Right renal cortex interstitium (tissue), 3 donors: ENCODE results near the gene TYK2. TPM values are rescaled to one million over a fixed set of nuclear protein-coding genes. Genes with fewer than 3 reads are reported as not detected.
"Not testable (repeated sequence)": the region's sequence is repeated elsewhere in the genome, so short reads cannot be mapped to it uniquely, and the experiment has no call there.

ENCODE experiments used
- DNase-seq, 3 donors: peaks; one replicate each; pipeline ENCODE4 v3.0.0-alpha.2; 2013; ENCODE audit warnings: low read depth in 3 of 3, low spot score in 2 of 3
- polyA plus RNA-seq, 3 donors: library from polyadenylated mRNA; unstranded; fragments of 120-200 nt; gene quantifications; one replicate each; pipeline ENCODE4 v1.2.1, GENCODE V29; 2013; ENCODE audit not compliant: insufficient read length in 3 of 3

TYK2 gene
- polyA plus RNA-seq, 3 donors: 96.7 to 100 (median 97.5) TPM

DNA sequence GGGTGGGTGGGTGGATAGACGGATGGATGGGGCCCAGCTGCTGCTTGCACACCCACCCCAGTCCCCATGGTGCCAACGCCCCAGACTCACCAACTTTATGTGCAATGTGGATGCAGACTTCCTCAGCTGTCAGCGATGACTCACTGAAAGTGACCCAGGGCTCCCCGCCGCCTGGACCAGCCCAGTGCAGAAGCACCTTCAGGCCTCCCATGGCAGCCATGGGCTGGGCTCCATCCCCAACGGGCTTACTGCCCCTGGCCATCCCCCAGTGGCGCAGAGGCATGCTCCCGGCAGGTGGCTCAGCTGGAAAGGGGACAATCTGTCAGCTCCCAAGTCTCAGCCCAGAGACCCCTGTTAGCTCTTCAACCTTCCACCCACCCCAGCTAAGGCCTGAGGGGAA, 2.2 kb downstream of the TYK2 start:
- DNase-seq: no peak

DNA sequence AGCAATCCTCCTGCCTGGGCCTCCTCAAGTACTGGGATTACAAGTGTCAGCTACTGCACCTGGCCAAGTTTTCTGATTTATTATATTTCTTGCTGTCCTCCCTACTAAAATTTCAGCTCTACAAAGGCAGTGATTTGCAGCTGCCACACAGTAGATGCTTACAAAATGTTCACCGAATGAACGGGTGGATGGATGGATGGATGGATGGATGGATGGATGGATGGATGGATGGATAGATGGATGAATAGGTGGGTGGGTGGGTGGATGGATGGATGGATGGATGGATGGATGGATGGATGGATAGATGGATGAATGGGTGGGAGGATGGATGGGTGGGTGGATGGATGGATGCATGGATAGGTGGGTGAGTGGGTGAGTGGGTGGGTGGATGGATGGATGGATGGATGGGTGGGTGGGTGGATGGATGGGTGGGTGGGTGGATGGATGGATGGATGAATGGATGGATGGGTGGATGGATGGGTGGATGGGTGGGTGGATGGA, 3.2 kb downstream of the TYK2 start:
- DNase-seq: not testable (repeated sequence)

DNA sequence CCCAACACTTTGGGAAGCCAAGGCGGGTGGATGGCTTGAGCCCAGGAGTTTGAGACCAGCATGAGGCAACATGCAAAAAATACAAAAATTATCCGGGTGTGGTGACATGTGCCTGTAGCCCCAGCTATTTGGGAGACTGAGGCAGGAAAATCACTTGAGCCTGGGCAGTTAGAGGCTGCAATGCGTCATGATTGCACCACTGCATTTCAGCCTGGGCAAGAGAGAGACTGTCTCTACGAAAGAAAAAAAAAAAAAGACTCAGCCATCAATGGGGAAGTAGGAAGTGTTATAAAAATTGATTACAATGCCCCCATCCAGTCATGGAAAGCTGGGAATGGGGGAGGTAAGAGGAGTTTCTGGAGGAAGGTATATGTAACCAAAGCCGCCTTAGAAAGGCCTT, 5.4 kb downstream of the TYK2 start:
- DNase-seq: no peak

DNA sequence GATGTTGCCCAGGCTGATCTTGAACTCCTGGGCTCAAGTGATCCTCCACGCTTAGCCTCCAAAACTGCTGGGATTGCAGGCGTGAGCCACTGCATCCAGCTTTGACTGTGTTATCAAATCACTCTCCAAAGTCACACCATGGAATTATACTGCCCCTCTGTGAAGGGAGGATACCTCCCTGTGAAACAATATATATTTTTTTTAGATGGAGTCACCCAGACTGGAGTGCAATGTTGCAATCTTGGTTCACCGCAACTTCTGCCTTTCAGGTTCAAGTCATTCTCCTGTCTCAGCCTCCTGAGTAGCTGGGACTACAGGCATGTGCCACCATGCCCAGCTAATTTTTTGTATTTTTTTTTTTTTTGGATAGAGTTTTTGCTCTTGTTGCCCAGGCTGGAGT, 7.7 kb downstream of the TYK2 start:
- no peak for DNase-seq

DNA sequence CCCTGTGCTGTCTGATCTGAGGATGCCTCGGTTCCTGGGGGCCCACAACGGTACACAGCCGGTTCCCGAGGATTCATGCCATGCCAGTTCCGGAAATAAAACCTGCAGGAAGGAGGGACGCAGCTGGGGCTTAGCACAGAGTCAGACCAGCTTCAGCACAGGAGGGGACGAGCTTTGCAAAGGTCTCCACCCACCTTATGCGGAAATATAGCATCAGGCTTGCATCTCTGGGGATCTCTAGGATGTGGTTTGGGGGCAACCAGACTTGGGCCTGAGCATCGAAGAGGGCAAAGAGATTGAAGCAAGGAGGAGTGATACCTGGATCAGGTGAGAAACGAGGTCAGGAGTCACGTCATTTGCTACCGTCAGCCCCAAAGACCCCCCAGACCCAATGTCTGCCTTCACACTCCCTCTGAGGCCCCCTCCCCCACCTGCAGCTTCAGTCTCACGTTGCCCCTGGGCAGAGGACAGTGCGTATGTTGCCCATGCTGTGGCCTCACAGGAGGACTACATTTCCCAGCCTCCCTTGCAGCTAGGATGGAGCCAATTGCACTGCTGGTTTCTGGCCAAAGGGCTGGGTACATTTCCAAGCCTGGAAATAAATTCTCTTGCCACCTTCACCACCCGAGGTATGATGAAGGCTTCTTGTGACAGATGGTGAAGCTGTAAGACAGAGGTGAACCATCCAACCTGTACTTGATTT, 12.1 kb downstream of the TYK2 start:
- DNase-seq: no peak

DNA sequence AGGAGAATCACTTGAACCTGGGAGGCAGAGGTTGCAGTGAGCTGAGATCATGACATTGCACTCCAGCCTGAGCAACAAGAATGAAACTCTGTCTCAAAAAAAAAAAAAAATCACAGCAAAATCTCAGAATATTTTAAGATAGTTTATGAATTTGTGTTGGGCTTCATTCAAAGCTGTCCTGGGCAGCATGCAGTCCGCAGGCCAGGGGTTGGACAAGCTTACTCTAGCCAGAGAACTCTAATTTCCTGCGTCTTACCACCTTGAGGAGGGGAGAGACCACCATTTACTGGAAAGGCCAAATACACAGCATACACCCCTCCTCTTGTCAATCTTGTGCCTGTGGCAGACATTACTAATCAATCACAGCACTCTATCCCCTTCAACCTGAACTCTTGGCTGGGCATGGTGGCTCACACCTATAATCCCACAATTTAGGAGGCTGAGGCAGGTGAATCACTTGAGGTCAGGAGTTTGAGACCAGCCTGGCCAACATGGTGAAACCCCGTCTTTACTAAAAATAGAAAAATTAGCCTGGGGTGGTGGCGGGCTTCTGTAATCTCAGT, 13.3 kb downstream of the TYK2 start:
- not testable (repeated sequence) for DNase-seq

DNA sequence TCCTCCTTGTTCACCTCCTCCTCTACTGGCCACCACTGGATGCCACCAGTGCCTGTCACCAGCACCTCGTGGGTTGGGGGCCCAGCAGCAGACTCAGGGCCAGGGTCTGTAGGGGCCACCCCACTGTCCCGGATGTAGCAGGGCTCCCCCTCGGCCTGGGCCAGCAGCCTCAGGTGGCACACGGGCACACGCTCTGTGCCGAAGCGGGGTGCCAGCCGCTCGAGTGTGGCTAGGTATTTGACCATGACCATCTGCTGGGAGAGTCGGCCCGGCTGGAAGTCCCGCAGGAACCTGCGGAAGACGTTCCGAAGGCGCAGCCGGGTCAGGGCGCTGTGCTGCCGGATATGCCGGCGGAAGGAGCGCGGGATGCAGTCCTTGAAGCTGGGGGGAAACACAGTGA, 14.9 kb downstream of the TYK2 start:
- no peak for DNase-seq

DNA sequence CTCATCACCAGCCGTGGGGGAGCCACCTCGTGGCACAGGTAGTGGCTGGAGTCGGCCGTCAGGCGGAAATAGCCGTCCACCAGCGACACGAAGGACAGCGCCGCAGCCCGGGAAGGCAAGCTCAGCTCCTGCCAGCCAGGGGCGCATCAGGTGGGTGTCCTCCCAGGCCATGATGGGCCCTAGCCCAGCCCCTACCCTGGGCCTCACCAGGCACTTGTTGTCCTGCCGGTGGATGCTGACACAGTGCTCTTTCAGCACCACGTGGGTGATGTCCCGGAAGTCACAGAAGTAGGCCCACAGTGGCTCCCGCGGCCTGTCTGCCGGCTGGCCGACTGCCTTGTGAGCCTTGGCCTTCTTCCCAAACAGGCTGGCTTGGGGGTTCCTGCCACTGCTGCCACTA, 15.7 kb downstream of the TYK2 start:
- no peak for DNase-seq

DNA sequence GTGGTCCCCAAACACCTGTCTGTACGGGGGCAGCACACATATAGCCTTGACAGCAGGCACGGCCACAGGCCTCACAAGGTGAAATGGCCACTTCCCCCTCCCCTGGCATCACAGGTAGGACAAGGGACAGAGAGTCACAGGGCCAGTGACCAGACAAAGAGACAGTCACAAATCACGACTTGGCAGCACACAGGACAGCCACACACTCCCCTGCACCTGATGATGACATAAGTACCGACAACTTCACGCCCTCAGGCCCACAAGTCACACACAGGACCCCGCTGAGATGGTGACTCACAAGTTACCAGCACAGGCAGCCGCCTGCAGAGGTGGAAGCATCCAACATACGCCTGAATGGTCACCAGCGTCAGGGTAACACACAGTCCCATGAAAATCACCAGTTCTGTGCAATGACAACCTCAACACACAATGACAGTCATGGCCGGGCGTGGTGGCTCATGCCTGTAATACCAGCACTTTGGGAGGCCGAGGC, 16.5 kb downstream of the TYK2 start:
- DNase-seq: no peak

DNA sequence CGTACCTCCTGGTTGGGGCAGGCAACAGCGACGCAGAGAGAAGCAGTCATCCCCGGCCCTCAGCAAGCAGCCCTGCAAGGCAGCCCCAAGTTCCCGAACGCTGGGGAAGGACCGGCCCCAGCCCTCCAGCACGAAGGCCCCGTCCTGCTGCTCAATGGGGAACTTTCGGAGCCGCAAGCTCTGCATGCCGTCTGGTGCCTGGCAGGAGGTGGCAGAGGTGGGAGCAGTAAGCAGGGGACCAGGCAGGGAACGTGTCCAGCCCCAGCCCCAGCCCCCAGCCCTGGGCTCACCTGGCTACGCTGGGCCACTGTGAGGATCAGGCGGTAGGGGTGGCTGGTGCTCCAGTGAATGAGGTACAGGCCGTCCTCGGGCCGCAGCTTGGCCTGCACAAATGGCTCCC, 18.1 kb downstream of the TYK2 start:
- DNase-seq: no peak

DNA sequence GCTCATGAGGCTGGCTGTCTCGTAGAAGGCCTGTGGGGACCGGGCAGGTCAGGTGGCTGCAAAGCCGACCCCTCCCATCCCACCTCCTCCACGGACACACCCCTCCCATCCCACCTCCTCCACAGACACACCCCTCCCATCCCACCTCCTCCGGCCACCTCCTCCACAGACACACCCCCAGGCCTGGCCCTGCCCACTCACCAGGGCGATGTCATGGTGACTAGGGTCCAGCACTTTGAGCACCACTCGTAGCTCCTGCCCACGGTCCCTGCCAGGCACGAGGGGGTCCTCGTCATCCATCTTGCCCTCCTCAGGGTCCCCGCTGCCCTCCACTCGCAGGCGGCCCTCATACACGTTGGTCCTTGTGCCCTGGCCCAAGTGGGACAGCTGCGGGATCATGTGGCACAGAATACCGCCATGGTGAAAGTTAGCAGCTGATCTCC, 18.8 kb downstream of the TYK2 start:
- no peak for DNase-seq

DNA sequence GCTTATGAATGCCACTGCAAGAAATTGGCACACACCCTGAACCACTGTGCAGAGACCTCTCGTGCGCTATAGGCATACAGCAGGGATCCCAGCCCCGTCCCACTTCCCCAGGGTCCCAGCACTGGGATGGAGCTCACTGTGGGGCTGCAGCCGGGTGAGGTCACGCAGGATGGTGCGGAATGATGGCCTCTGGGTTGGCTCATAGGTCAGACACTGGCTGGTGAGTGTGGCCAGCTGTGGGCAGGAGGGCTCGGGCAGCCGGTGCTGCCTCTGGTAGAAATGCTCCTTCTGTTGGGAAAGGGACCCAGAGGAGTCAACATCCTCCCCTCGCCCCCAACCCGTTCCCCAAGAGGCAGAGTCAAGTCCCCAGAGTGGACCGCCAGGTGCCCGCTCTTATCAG, 23.9 kb downstream of the TYK2 start:
- DNase-seq: no peak

DNA sequence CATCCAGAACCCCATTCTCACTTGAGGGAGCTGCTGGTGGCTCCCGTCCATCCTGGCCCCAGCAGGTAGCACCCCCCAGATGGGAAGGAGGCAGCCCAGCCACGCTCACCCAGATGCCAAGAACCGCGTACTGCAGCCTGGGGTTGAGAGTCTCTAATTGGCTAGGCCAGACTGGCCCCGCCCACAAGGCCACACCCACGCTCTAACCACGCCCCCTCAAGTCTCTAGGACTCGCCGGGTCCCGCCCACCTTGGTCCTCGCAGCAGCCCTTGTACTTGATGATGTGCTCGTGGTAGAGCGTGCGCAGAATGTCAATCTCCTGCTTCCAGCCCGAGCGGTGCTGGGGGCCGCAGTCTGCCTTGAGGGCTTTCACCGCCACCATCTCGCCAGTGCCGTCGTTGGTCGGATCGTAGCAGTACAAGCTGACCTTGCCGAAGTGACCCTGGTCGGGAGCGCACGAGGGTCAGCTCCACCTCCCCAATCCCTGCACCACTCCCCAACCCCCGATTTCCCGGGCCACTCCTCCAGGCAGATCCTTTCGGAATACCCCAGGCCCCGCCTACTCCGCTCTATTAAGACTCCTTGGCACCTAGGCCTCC, 26.5 kb downstream of the TYK2 start:
- no peak for DNase-seq

DNA sequence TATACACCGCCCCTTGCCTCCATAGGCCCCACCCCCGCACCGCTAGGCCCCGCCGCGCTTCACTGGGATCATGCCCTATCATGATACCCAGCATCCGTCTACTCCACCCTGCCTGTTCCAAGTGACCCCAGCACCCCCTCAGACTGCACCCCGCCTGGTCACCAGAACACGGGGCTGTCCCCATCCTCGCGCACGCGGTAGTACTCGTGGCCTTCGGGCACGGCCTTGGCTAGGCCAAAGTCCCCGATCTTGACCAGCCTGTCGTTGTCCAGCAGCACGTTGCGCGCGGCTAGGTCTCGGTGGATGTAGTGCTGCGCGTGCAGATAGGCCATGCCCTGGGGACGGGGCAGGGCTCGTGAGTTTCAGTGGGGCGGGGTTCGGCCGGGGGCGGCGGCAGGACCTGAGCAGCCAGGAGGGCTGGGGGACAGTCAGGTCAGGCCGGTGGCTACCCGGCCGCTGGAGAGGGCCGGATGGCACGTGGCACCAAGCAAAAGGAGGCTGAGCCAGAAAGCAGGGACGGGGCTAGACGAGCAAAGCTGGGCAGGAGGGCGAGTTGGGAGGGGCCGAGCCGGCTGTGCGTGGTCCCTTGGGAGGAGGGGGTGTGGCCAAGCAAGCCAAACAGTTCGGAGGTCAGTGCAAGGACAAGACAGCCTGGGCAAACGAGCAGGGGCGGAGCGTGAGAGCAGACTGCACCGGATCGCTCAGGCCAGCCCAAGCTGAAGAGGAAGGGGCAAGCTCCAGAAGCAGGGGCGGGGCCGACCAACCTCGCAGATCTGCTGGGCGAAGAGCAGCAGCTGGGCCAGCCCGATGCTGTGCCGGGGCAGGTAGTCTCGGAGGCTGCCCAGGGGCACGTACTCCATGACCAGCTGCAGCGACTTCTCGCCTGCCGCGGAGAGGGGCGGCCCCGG, 27.4 kb downstream of the TYK2 start:
- no peak for DNase-seq

DNA sequence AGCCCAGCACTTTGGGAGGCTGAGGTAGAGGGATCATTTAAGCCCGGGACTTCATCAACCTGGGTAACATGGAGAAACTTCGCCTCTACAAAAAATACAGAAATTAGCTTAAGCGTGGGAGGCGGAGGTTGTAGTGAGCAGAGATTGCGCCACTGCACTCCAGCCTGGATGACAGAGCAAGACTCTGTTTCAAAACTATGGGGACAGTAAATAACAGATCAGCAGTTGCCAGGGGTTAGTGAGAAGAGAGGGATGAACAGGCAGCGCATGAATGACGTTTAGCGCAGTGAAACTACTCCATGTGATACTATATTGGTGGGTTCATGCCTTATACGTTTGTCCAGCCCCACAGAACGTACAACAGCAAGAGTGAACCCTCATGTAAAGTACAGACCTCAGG, 33.9 kb downstream of the TYK2 start:
- DNase-seq: no peak

DNA sequence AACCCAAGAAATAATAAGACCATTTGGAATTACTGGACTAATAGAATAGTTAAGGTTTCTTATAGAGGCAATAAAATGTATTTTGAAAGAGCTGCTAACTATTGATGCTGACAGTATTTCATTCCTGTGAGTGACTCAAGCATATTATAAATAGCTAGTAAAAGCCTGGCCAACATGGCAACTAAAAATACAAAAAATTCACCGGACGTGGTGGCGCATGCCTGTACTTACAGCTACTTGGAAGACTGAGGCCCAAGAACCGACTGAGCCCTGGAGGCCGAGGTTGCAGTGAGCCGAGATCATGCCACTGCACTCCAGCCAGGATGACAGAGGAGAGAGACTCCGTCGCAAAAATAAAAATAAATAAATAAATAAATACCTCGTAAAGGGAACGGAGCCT, 35.6 kb downstream of the TYK2 start:
- DNase-seq: no peak

DNA sequence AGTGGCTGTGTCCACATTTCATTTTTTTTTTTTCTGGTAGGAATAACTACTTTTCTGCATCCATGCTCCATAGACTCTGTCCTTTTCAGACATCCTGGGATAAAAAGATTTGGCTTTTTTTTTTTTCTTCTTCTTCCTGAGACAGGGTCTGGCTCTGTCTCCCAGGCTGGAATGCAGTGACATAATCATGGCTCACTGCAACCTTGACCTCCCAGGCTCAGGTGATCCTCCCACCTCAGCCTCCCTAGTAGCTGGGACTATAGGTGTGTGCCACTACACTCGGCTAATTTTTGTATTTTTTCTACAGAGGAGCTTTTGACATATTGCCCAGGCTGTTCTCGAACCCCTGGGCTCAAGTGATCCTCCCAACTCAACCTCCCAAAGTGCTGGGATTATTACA, 36.9 kb downstream of the TYK2 start:
- no peak for DNase-seq

DNA sequence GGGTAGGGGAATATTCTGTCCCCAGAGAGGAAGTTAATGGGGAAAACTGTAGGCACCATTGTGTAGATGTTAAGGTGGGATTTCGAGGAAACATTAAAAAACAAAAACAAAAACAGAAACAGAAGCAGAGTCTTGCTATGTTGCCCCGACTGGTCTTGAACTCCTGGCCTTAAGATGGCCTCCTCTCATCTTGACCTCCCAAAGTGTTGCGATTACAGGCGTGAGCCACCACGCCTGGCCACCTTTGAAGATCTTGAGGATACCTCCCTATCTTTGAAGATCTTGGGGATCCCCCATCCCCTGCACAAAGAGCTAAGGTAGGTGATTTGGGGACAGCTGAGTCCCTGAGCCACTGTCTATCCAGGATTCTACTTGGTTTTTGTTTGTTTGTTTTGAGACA, 40.4 kb downstream of the TYK2 start:
- no peak for DNase-seq

DNA sequence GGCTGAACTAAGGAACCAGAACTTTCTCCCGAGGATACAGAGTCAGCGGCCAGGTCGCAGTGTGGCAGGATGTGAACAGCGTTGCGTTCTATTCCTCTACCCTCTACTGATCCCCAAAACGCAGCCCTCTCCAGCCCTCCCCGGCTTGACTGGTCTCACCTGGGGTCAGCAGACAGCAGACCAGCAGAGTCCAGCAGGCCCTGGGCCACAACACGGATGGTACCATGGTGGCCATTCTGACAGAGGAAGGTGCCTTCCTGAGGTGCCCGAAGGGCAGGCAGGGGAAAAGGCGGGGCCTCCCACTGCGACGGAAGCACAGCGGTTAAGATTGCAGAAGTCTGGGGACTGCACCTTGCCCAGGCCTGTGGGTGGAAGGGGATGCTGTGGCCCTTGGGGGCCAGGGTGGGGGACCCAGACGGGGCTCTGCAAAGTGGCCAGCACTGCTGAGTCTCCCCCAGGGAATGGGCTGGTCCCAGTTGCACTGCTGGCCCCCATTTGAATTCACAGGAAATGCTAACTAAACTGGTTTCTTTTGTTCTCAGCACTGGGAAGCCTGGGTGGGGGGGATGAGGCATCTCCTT, 40.9 kb downstream of the TYK2 start, which contains the start of gene ICAM3:
Gene ICAM3, minus strand, starts transcription at position 245 of the 581 bp plus-strand sequence. Its CDS starts 10 bp downstream, at position 235.
- no peak for DNase-seq

DNA sequence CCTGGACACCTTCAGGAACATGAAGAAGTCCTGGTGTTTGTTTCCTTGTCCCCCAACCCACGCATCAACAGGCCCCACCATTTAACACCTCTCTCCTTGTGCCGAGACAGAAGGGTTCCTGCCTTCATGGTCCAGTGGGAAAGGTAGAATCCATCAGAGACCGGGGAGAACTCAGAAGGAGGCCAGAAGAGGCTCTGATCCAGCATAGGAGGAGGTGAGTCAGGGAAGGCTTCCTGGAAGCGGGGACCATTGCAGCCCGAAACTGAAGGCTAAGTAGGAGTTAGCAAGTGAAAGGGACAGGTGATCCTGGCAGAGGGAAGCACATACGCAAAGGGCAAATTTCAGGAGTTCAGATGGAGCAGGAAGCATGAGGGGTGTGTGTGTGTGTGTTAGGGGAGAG, 41.4 kb downstream of the TYK2 start:
- no peak for DNase-seq
